MM.1S (cell line): Measurements from ENCODE around the gene H1-8.

Experiments
- DNase-seq: peaks from one replicate; pipeline ENCODE4 v3.0.0-alpha.2; 2015
- H2AFZ ChIP-seq: fragments of 300-600 bp; sonication (generic); 2 replicates; pipeline ENCODE4 v1.6.0; 2016; ENCODE audit warnings: antibody characterized with exemption, low read length
- H3F3A ChIP-seq: fragments of 300-600 bp; sonication (generic); 2 replicates; pipeline ENCODE4 v1.6.1; 2016; ENCODE audit warnings: mild to moderate bottlenecking, antibody characterized with exemption, low read length, moderate library complexity, mixed read lengths; ENCODE audit not compliant: insufficient read depth
- H3K27ac ChIP-seq: fragments of 300-600 bp; sonication (generic); 2 replicates; pipeline ENCODE4 v1.5.1; 2016; ENCODE audit warnings: mild to moderate bottlenecking, low read length
- H3K27me3 ChIP-seq: fragments of 300-600 bp; sonication (generic); replicated peaks from 2 replicates; pipeline ENCODE4 v1.6.0; 2016; ENCODE audit warnings: low read length; ENCODE audit not compliant: insufficient read depth
- H3K36me3 ChIP-seq: fragments of 300-600 bp; sonication (generic); replicated peaks from 2 replicates; pipeline ENCODE4 v1.6.1; 2016; ENCODE audit warnings: mild to moderate bottlenecking, low read length, mixed read lengths; ENCODE audit not compliant: insufficient read depth
- H3K4me1 ChIP-seq: fragments of 300-600 bp; sonication (generic); 2 replicates; pipeline ENCODE4 v1.6.1; 2016; ENCODE audit warnings: low read length, mixed read lengths
- H3K4me2 ChIP-seq: fragments of 300-600 bp; sonication (generic); 2 replicates; pipeline ENCODE4 v1.6.0; 2016; ENCODE audit warnings: low read depth, low read length
- H3K4me3 ChIP-seq: fragments of 300-600 bp; sonication (generic); 2 replicates; pipeline ENCODE4 v1.5.1; 2016; ENCODE audit warnings: low read length, mixed read lengths
- H3K79me2 ChIP-seq: fragments of 300-600 bp; sonication (generic); 2 replicates; pipeline ENCODE4 v1.6.1; 2016; ENCODE audit warnings: mixed run types, low read length, mixed read lengths
- H3K9ac ChIP-seq: fragments of 300-600 bp; sonication (generic); 2 replicates; pipeline ENCODE4 v1.6.1; 2016; ENCODE audit warnings: low read length, mixed read lengths
- H3K9me2 ChIP-seq: fragments of 300-600 bp; sonication (generic); replicated peaks from 2 replicates; pipeline ENCODE4 v1.6.1; 2016; ENCODE audit warnings: mild to moderate bottlenecking, low read length, mixed read lengths; ENCODE audit not compliant: insufficient read depth
- H3K9me3 ChIP-seq: fragments of 300-600 bp; sonication (generic); replicated peaks from 2 replicates; pipeline ENCODE4 v1.6.1; 2016; ENCODE audit warnings: mild to moderate bottlenecking, low read length, mixed read lengths; ENCODE audit not compliant: insufficient read depth
- H4K20me1 ChIP-seq: fragments of 300-600 bp; sonication (generic); 2 replicates; pipeline ENCODE4 v1.6.1; 2016; ENCODE audit warnings: mild to moderate bottlenecking, low read length, moderate library complexity, mixed read lengths; ENCODE audit not compliant: insufficient read depth
- CTCF ChIP-seq: fragments of 300-600 bp; sonication (generic); IDR thresholded peaks from 2 replicates; pipeline ENCODE4 v1.5.1; 2016; ENCODE audit warnings: antibody characterized with exemption, low read length, mixed read lengths
- EZH2 ChIP-seq: fragments of 300-600 bp; sonication (generic); optimal IDR thresholded peaks from 2 replicates; pipeline ENCODE3; 2017; ENCODE audit warnings: low read depth, mild to moderate bottlenecking, antibody characterized with exemption, low read length, mixed read lengths
- EZH2phosphoT487 ChIP-seq: fragments of 300-600 bp; sonication (generic); IDR thresholded peaks from 2 replicates; pipeline ENCODE4 v1.6.1; 2018; ENCODE audit warnings: antibody characterized with exemption, low read length

The H1-8 gene

GRCh38 chr3:129575997-129576384, 33.0 kb downstream of the H1-8 start:
- Histone ChIP-seq H3F3A (peaks cover 9% of the 10 kb centered on the region; the same call in 1 of the 2 replicates), H2AFZ (peak overlapping the region; percentile 52), H3K9me3 (no peaks in the 10 kb centered on the region), H3K4me1 (peaks cover 23% of the 10 kb centered on the region), H3K4me2 (no peak overlapping the region), H3K79me2 (no peaks in the 10 kb centered on the region), H3K9me2 (no peaks in the 10 kb centered on the region), H3K27me3 (no peaks in the 10 kb centered on the region), H3K9ac (peak overlapping the region; percentile 52), H4K20me1 (no peaks in the 10 kb centered on the region), H3K27ac (peak overlapping the region; percentile 86), H3K4me3 (no peak overlapping the region), H3K36me3 (no peaks in the 10 kb centered on the region)
- peak; percentile 24 for DNase-seq
- TF ChIP-seq CTCF (no peak), EZH2phosphoT487 (no peak), EZH2 (no peak)

- DNase-seq, result peak; percentile 97
- peak overlapping the region; percentile 52 for H3K9ac ChIP-seq
Observed at GRCh38 chr3:129576514-129577352, 33.8 kb downstream of the H1-8 start.

GRCh38 chr3:129577366-129577765, 34.4 kb downstream of the H1-8 start:
- H3K9ac ChIP-seq, result peak overlapping the region; percentile 52
- H2AFZ ChIP-seq, result no peak overlapping the region
- no peak for DNase-seq
- no peak overlapping the region for H3K4me2 ChIP-seq
- peak overlapping the region; percentile 86 for H3K27ac ChIP-seq
- no peak overlapping the region for H3K4me3 ChIP-seq
- no peaks in the 10 kb centered on the region for H3K36me3 ChIP-seq
- H3K27me3 ChIP-seq, result no peaks in the 10 kb centered on the region
- H3K79me2 ChIP-seq, result no peaks in the 10 kb centered on the region
- H3K9me2 ChIP-seq, result no peaks in the 10 kb centered on the region
- peaks cover 9% of the 10 kb centered on the region; the same call in 1 of the 2 replicates for H3F3A ChIP-seq
- peaks cover 23% of the 10 kb centered on the region for H3K4me1 ChIP-seq
- TF ChIP-seq EZH2phosphoT487, result no peak
- no peaks in the 10 kb centered on the region for H3K9me3 ChIP-seq
- H4K20me1 ChIP-seq, result no peaks in the 10 kb centered on the region

More at GRCh38 chr3:129576514-129577352, 33.8 kb downstream of the H1-8 start:
- no peak for TF ChIP-seq CTCF
- no peak for TF ChIP-seq EZH2phosphoT487
- TF ChIP-seq EZH2, result no peak
- peak overlapping the region; percentile 52 for H2AFZ ChIP-seq
- H3K9me3 ChIP-seq, result no peaks in the 10 kb centered on the region
- H3K36me3 ChIP-seq, result no peaks in the 10 kb centered on the region
- peaks cover 9% of the 10 kb centered on the region; the same call in 1 of the 2 replicates for H3F3A ChIP-seq
- H3K27me3 ChIP-seq, result no peaks in the 10 kb centered on the region
- H3K27ac ChIP-seq, result peak overlapping the region; percentile 86
- H4K20me1 ChIP-seq, result no peaks in the 10 kb centered on the region
- peaks cover 23% of the 10 kb centered on the region for H3K4me1 ChIP-seq
- peak overlapping the region; percentile 26 for H3K4me2 ChIP-seq
- H3K9me2 ChIP-seq, result no peaks in the 10 kb centered on the region
- H3K4me3 ChIP-seq, result no peak overlapping the region
- no peaks in the 10 kb centered on the region for H3K79me2 ChIP-seq
